ENCODE measurements around the gene CALN1.

The CALN1 gene

GRCh38 chr7:72404743-72405142, 7.4 kb downstream of the CALN1 start:
- H3K27me3 ChIP-seq (replicated peaks; ENCODE audit: control insufficient read depth, insufficient read depth, low read length) = no peaks in the 10 kb centered on the region
- DNase-seq (ENCODE audit: extremely low read depth, insufficient read length) = peak; percentile 38
- H3K36me3 ChIP-seq (ENCODE audit: control insufficient read depth, insufficient read depth, low read length) = no peaks in the 10 kb centered on the region
- H3K4me3 ChIP-seq (replicated peaks; ENCODE audit: low read depth, low read length) = no peak overlapping the region
- TF ChIP-seq CTCF (IDR thresholded peaks at IDR 0.05; ENCODE audit: insufficient read depth, low read length, poor library complexity, severe bottlenecking) = no peak

- Histone ChIP-seq H3K27me3 (replicated peaks; ENCODE audit: control insufficient read depth, insufficient read depth, low read length) (no peaks in the 10 kb centered on the region), H3K4me3 (replicated peaks; ENCODE audit: low read depth, low read length) (no peak overlapping the region), H3K36me3 (ENCODE audit: control insufficient read depth, insufficient read depth, low read length) (no peaks in the 10 kb centered on the region)
- no peak for TF ChIP-seq CTCF (IDR thresholded peaks at IDR 0.05; ENCODE audit: insufficient read depth, low read length, poor library complexity, severe bottlenecking)
- DNase-seq (ENCODE audit: extremely low read depth, insufficient read length) = peak; percentile 52
Measured at GRCh38 chr7:72403458-72404076, 8.6 kb downstream of the CALN1 start.

- no peak for TF ChIP-seq CTCF (IDR thresholded peaks at IDR 0.05; ENCODE audit: insufficient read depth, low read length, poor library complexity, severe bottlenecking)
- Histone ChIP-seq H3K27me3 (replicated peaks; ENCODE audit: control insufficient read depth, insufficient read depth, low read length) (no peaks in the 10 kb centered on the region), H3K4me3 (replicated peaks; ENCODE audit: low read depth, low read length) (no peak overlapping the region), H3K36me3 (ENCODE audit: control insufficient read depth, insufficient read depth, low read length) (no peaks in the 10 kb centered on the region)
- DNase-seq (ENCODE audit: extremely low read depth, insufficient read length) = no peak
Measured at GRCh38 chr7:72394016-72394415, 18.1 kb downstream of the CALN1 start.

GRCh38 chr7:72391821-72392377, 20.2 kb downstream of the CALN1 start:
- no peak for DNase-seq (ENCODE audit: extremely low read depth, insufficient read length)
- Histone ChIP-seq H3K36me3 (ENCODE audit: control insufficient read depth, insufficient read depth, low read length) (no peaks in the 10 kb centered on the region), H3K4me3 (replicated peaks; ENCODE audit: low read depth, low read length) (no peak overlapping the region), H3K27me3 (replicated peaks; ENCODE audit: control insufficient read depth, insufficient read depth, low read length) (no peaks in the 10 kb centered on the region)
- TF ChIP-seq CTCF (IDR thresholded peaks at IDR 0.05; ENCODE audit: insufficient read depth, low read length, poor library complexity, severe bottlenecking) = no peak

GRCh38 chr7:72386118-72386517, 26.0 kb downstream of the CALN1 start:
- H3K27me3 ChIP-seq (replicated peaks; ENCODE audit: control insufficient read depth, insufficient read depth, low read length) = no peaks in the 10 kb centered on the region
- TF ChIP-seq CTCF (IDR thresholded peaks at IDR 0.05; ENCODE audit: insufficient read depth, low read length, poor library complexity, severe bottlenecking) = no peak
- no peaks in the 10 kb centered on the region for H3K36me3 ChIP-seq (ENCODE audit: control insufficient read depth, insufficient read depth, low read length)
- DNase-seq (ENCODE audit: extremely low read depth, insufficient read length) = no peak
- no peak overlapping the region for H3K4me3 ChIP-seq (replicated peaks; ENCODE audit: low read depth, low read length)

All from GM06990 (cell line).